Uterus (tissue), 2 donors: Measurements from ENCODE around the gene PCTP.

Experiments used
- CTCF ChIP-seq, 4 experiments: fragments of 200-600 bp in 2 of 4; fragments of 450-650 bp in 2 of 4; sonication (generic) in 2 of 4; IDR thresholded peaks; one replicate each; pipeline ENCODE4 v1.5.1; 2016 to 2019; ENCODE audit warnings: antibody characterized with exemption in 4 of 4, mild to moderate bottlenecking in 2 of 4, moderate library complexity in 1 of 4
- POLR2A ChIP-seq, 2 donors: fragments of 450-650 bp; IDR thresholded peaks; one replicate each; pipeline ENCODE4 v1.6.1; 2016; ENCODE audit warnings: antibody characterized with exemption in 2 of 2, mild to moderate bottlenecking in 1 of 2, moderate library complexity in 1 of 2

GRCh38 chr17:55822028-55822427 is 71.2 kb downstream of the PCTP start:
- TF ChIP-seq CTCF (IDR thresholded peaks at IDR 0.05) (no peak), POLR2A (IDR thresholded peaks at IDR 0.05) (no peak)
